Testis (tissue), 2 donors: ENCODE results near the gene CLASP2.

Experiments
- CTCF ChIP-seq, 3 experiments: fragments of 450-650 bp in 2 of 3; fragments of 200-600 bp in 1 of 3; sonication (generic) in 1 of 3; IDR thresholded peaks; one replicate each; pipeline ENCODE4 v1.5.1; 2016 to 2019; ENCODE audit warnings: antibody characterized with exemption in 3 of 3, mild to moderate bottlenecking in 2 of 3, moderate library complexity in 1 of 3
- POLR2A ChIP-seq: fragments of 450-650 bp; IDR thresholded peaks from one replicate; pipeline ENCODE4 v1.6.1; 2017; ENCODE audit warnings: antibody characterized with exemption, mild to moderate bottlenecking, moderate library complexity

GRCh38 chr3:33634262-33634661 lies 83.8 kb downstream of the CLASP2 start:
- TF ChIP-seq CTCF (IDR thresholded peaks at IDR 0.05) (no peak), POLR2A (no peak)
